Measurements from ENCODE around the gene ATE1.

- TF ChIP-seq POLR2AphosphoS5 (IDR thresholded peaks at IDR 0.05; ENCODE audit: insufficient read depth in 1 of 2, low read depth in 1 of 2) (no peak), POLR2A (IDR thresholded peaks at IDR 0.05) (no peak)
Observed at GRCh38 chr10:121694327-121694965, 233.4 kb downstream of the ATE1 start.

Data from vagina (tissue), 2 donors.